Endothelial cell of umbilical vein (primary cell): ENCODE data around the gene PREP. TPM values are rescaled to one million over a fixed set of nuclear protein-coding genes. Genes with fewer than 3 reads are reported as not detected.

Experiments used
- BruUV-seq: library from RNA; stranded (reverse); fragments of 400-500 nt; replicated peaks from 2 replicates; lab custom pipeline; 2021; lab: Mats Ljungman, UMichigan
- CTCF ChIA-PET: fragments of 300-600, 350-600 bp; sonication (Branson Sonifier 250); formaldehyde crosslinking; loops from one replicate; lab custom pipeline; 2021; ENCODE audit warnings: antibody characterized with exemption, inconsistent platforms; lab: Charles Lee
- POLR2A ChIA-PET: fragments of 300-600, 350-600 bp; sonication (Branson Sonifier 250); formaldehyde crosslinking; loops from one replicate; lab custom pipeline; 2021; ENCODE audit warnings: antibody characterized with exemption, inconsistent platforms; lab: Charles Lee
- DNase-seq: peaks from one replicate; pipeline ENCODE4 v3.0.0-alpha.2; 2011; ENCODE audit warnings: low read depth, low spot score
- FAIRE-seq: peaks from 2 replicates; lab custom pipeline; 2011; peaks lifted over from hg19 to GRCh38; lab: Jason Lieb, UNC
- H2AFZ ChIP-seq: 2 replicates; pipeline ENCODE4 v1.6.0; 2012; ENCODE audit warnings: low read depth, low read length, control low read depth, inconsistent platforms
- H3K27ac ChIP-seq: 2 replicates; pipeline ENCODE4 v1.5.1; 2011; ENCODE audit warnings: low read depth, mild to moderate bottlenecking, control low read depth, low read length, moderate library complexity; ENCODE audit not compliant: insufficient read depth
- H3K27me3 ChIP-seq, 2 experiments: 2 replicates each; pipeline versions ENCODE4 v1.6.0 to v1.6.1; 2011; ENCODE audit warnings: low read length in 2 of 2, mixed read lengths in 1 of 2; ENCODE audit not compliant: control insufficient read depth in 2 of 2, insufficient read depth in 2 of 2
- H3K36me3 ChIP-seq, 2 experiments: 2 replicates in 1 of 2; 3 replicates in 1 of 2; pipeline ENCODE4 v1.5.1; 2011; ENCODE audit warnings: low read length in 2 of 2, mild to moderate bottlenecking in 1 of 2, moderate library complexity in 1 of 2; ENCODE audit not compliant: control insufficient read depth in 2 of 2, insufficient read depth in 2 of 2; ENCODE audit errors: extremely low read depth in 1 of 2
- H3K4me1 ChIP-seq: 3 replicates; pipeline ENCODE4 v1.5.1; 2011; ENCODE audit warnings: mild to moderate bottlenecking, low read length; ENCODE audit not compliant: control insufficient read depth, insufficient read depth; ENCODE audit errors: extremely low read depth
- H3K4me2 ChIP-seq: 2 replicates; pipeline ENCODE4 v1.6.1; 2011; ENCODE audit warnings: low read length, control low read depth, mixed read lengths; ENCODE audit not compliant: insufficient read depth
- H3K4me3 ChIP-seq, 3 experiments: fragments of 200-600 bp in 1 of 3; sonication (generic), shearing (Covaris generic) in 1 of 3; replicated peaks in 1 of 3; 2 replicates each; pipeline ENCODE4 v1.5.1; 2011 to 2016; ENCODE audit warnings: control low read depth in 3 of 3, low read length in 3 of 3, mild to moderate bottlenecking in 2 of 3, inconsistent platforms in 1 of 3, low read depth in 1 of 3, moderate library complexity in 1 of 3; ENCODE audit not compliant: insufficient read depth in 1 of 3
- H3K79me2 ChIP-seq: 2 replicates; pipeline ENCODE4 v1.6.0; 2012; ENCODE audit warnings: low read length, inconsistent platforms; ENCODE audit not compliant: control insufficient read depth, insufficient read depth
- H3K9ac ChIP-seq: replicated peaks from 2 replicates; pipeline ENCODE3; 2011; ENCODE audit warnings: low read length, control low read depth; ENCODE audit not compliant: insufficient read depth; ENCODE audit errors: extremely low read depth
- H3K9me1 ChIP-seq: replicated peaks from 3 replicates; pipeline ENCODE4 v1.6.0; 2011; ENCODE audit warnings: mild to moderate bottlenecking, low read length; ENCODE audit not compliant: control insufficient read depth, insufficient read depth; ENCODE audit errors: extremely low read depth
- H3K9me3 ChIP-seq: replicated peaks from 2 replicates; pipeline ENCODE4 v1.5.1; 2012; ENCODE audit warnings: low read length, inconsistent platforms; ENCODE audit not compliant: control insufficient read depth, insufficient read depth
- H4K20me1 ChIP-seq: replicated peaks from 2 replicates; pipeline ENCODE3; 2011; ENCODE audit warnings: mild to moderate bottlenecking, low read length; ENCODE audit not compliant: control insufficient read depth, insufficient read depth; ENCODE audit errors: extremely low read depth
- CTCF ChIP-seq, 2 donors: IDR thresholded peaks; 1 replicate in 1 of 2; 2 replicates in 1 of 2; pipeline ENCODE4 v1.5.1; 2011; ENCODE audit warnings: low read length in 2 of 2, mild to moderate bottlenecking in 2 of 2, moderate library complexity in 2 of 2, control low read depth in 1 of 2, inconsistent platforms in 1 of 2, low read depth in 1 of 2; ENCODE audit not compliant: insufficient read depth in 1 of 2; ENCODE audit errors: extremely low read depth in 1 of 2
- MYC ChIP-seq: IDR thresholded peaks from one replicate; pipeline ENCODE4 v1.6.1; 2011; ENCODE audit warnings: mild to moderate bottlenecking, low read depth, low read length
- dilution Hi-C: fragments of 300-500 bp; cut with MboI; formaldehyde crosslinking; loops from one replicate; pipeline ENCODE4 v1.15.0; 2019; ENCODE audit warnings: low sequenced_read_pairs; ENCODE audit not compliant: extremely low pct_ligation_motif_present
- intact Hi-C: fragments of 100-400 bp; cut with micrococcal nuclease; formaldehyde crosslinking; loops from one replicate; pipeline ENCODE4 v1.10.0; 2022
- polyA plus RNA-seq, 4 experiments: library from polyadenylated mRNA; depleted of rRNA in 3 of 4; stranded (reverse) in 3 of 4; unstranded in 1 of 4; fragments of >200 nt; gene quantifications; 2 replicates each; pipeline versions ENCODE4 v1.2.1 to v1.2.3, GENCODE V29; 2011 to 2012; ENCODE audit warnings: missing spikeins in 1 of 4
- total RNA-seq: library from RNA; stranded (reverse); gene quantifications from 2 replicates; pipeline ENCODE4 v1.2.3, GENCODE V29; 2021

The PREP gene
- total and polyA plus RNA-seq, 2 donors (not counting 3 experiments of a cell fraction or from before 2014, with no cell fraction given) = 17.2 to 37.7 TPM

GRCh38 chr6:105363100-105363754 lies 39.7 kb downstream of the PREP start:
- Histone ChIP-seq H3K4me1 (peaks cover 20% of the 10 kb centered on the region), H3K27me3 (no peaks in the 10 kb centered on the region), H3K4me2 (no peak overlapping the region), H3K4me3 (no peak overlapping the region), H3K36me3 (peaks cover 2 to 4% of the 10 kb centered on the region in 2 experiments), H3K9ac (no peak overlapping the region), H3K9me1 (no peaks in the 10 kb centered on the region), H2AFZ (no peak overlapping the region), H4K20me1 (no peaks in the 10 kb centered on the region), H3K79me2 (no peaks in the 10 kb centered on the region), H3K27ac (no peak overlapping the region), H3K9me3 (no peaks in the 10 kb centered on the region)
- ChIA-PET CTCF (interaction anchor here (0.6 to 7.0 kb wide), 30 partner anchors 9 to 286 kb away, joined by 3 to 160 read pairs (median 6); partner anchors contain the start of gene PREP), POLR2A (no interaction called here)
- peak; percentile 30 for DNase-seq
- peak; percentile 50 for FAIRE-seq
- TF ChIP-seq CTCF (IDR thresholded peaks at IDR 0.05; ENCODE audit: extremely low read depth in 1 of 2, insufficient read depth in 1 of 2, low read depth in 1 of 2, low read length in 2 of 2) (peak; percentile 23 to 29), MYC (no peak)
- dilution Hi-C loops = no loop called here
- intact Hi-C loops = loop anchor here (1.0 to 5.0 kb wide), 2 partner anchors 226 to 276 kb away; a partner anchor contains a TSS
- BruUV-seq = no TSS peak
